CD14-positive monocyte (primary cell): ENCODE data around the gene SF3A2. TPM values are rescaled to one million over a fixed set of nuclear protein-coding genes. Genes with fewer than 3 reads are reported as not detected.

Experiments
- DNase-seq, 3 donors: peaks; one replicate each; pipeline ENCODE4 v3.0.0-alpha.2; 2011 to 2022
- H2AFZ ChIP-seq: 2 replicates; pipeline ENCODE4 v1.6.0; 2012; ENCODE audit warnings: mild to moderate bottlenecking, low read depth, low read length, inconsistent platforms; ENCODE audit not compliant: insufficient read depth, poor library complexity, severe bottlenecking
- H3K27ac ChIP-seq, 2 donors: 1 replicate in 1 of 2; 2 replicates in 1 of 2; pipeline ENCODE4 v1.5.1; 2012 to 2013; ENCODE audit warnings: low read length in 2 of 2, control low read depth in 1 of 2, inconsistent platforms in 1 of 2, low read depth in 1 of 2, mild to moderate bottlenecking in 1 of 2
- H3K27me3 ChIP-seq, 2 donors: one replicate each; pipeline versions ENCODE4 v1.6.0 to v1.6.1; 2011 to 2013; ENCODE audit warnings: low read length in 2 of 2; ENCODE audit not compliant: control insufficient read depth in 2 of 2, insufficient read depth in 2 of 2
- H3K36me3 ChIP-seq, 2 donors: replicated peaks in 1 of 2; 1 replicate in 1 of 2; 2 replicates in 1 of 2; pipeline versions ENCODE4 v1.5.1 to v1.6.1; 2012 to 2013; ENCODE audit warnings: low read length in 2 of 2, control low read depth in 1 of 2, inconsistent platforms in 1 of 2, mild to moderate bottlenecking in 1 of 2; ENCODE audit not compliant: insufficient read depth in 2 of 2, control insufficient read depth in 1 of 2
- H3K4me1 ChIP-seq, 2 donors: 1 replicate in 1 of 2; 2 replicates in 1 of 2; pipeline versions ENCODE4 v1.5.1 to v1.6.1; 2012 to 2013; ENCODE audit warnings: low read length in 2 of 2, control low read depth in 1 of 2, inconsistent platforms in 1 of 2, mild to moderate bottlenecking in 1 of 2, moderate library complexity in 1 of 2; ENCODE audit not compliant: insufficient read depth in 2 of 2, control insufficient read depth in 1 of 2
- H3K4me2 ChIP-seq: replicated peaks from 2 replicates; pipeline ENCODE3; 2012; ENCODE audit warnings: low read length, moderate library complexity, mild to moderate bottlenecking; ENCODE audit not compliant: poor library complexity, severe bottlenecking; ENCODE audit errors: extremely low read depth
- H3K4me3 ChIP-seq, 3 experiments: fragments of 200-600 bp in 1 of 3; sonication (generic) in 1 of 3; replicated peaks in 1 of 3; 1 replicate in 2 of 3; 2 replicates in 1 of 3; pipeline ENCODE4 v1.5.1; 2011 to 2013; ENCODE audit warnings: low read length in 3 of 3, mild to moderate bottlenecking in 3 of 3, control low read depth in 2 of 3, low read depth in 2 of 3, inconsistent platforms in 1 of 3, moderate library complexity in 1 of 3
- H3K79me2 ChIP-seq: 2 replicates; pipeline ENCODE4 v1.6.0; 2012; ENCODE audit warnings: mild to moderate bottlenecking, control low read depth, inconsistent platforms, low read length, moderate library complexity; ENCODE audit not compliant: insufficient read depth
- H3K9ac ChIP-seq: 2 replicates; pipeline ENCODE4 v1.6.0; 2017; ENCODE audit warnings: low read length, mild to moderate bottlenecking; ENCODE audit not compliant: insufficient read depth, poor library complexity, severe bottlenecking
- H3K9me3 ChIP-seq, 2 donors: replicated peaks in 1 of 2; 1 replicate in 1 of 2; 2 replicates in 1 of 2; pipeline versions ENCODE4 v1.5.1 to v1.6.1; 2012 to 2013; ENCODE audit warnings: low read length in 2 of 2, control low read depth in 1 of 2; ENCODE audit not compliant: control insufficient read depth in 1 of 2, insufficient read depth in 1 of 2
- H4K20me1 ChIP-seq: 2 replicates; pipeline ENCODE4 v1.6.0; 2012; ENCODE audit warnings: mild to moderate bottlenecking, low read length, control low read depth, moderate library complexity; ENCODE audit not compliant: insufficient read depth
- H3K27ac Mint-ChIP-seq, 7 donors: one replicate each; pipeline ENCODE4 v1.8.0; 2020; ENCODE audit warnings: mild to moderate bottlenecking in 7 of 7, mixed read lengths in 7 of 7, moderate library complexity in 6 of 7, inconsistent platforms in 2 of 7
- H3K27me3 Mint-ChIP-seq, 3 donors: one replicate each; pipeline ENCODE4 v1.8.0; 2021 to 2022; ENCODE audit warnings: low read depth in 3 of 3, mild to moderate bottlenecking in 3 of 3, mixed read lengths in 3 of 3, moderate library complexity in 3 of 3, inconsistent platforms in 1 of 3
- H3K36me3 Mint-ChIP-seq, 2 donors: one replicate each; pipeline ENCODE4 v1.8.0; 2020; ENCODE audit warnings: mixed read lengths in 2 of 2, inconsistent platforms in 1 of 2, mild to moderate bottlenecking in 1 of 2
- H3K4me1 Mint-ChIP-seq: one replicate; pipeline ENCODE4 v1.8.0; 2020; ENCODE audit warnings: mild to moderate bottlenecking, mixed read lengths
- H3K4me3 Mint-ChIP-seq, 2 donors: one replicate each; pipeline ENCODE4 v1.8.0; 2020; ENCODE audit warnings: mild to moderate bottlenecking in 2 of 2, mixed read lengths in 2 of 2, moderate library complexity in 1 of 2
- H3K9me3 Mint-ChIP-seq, 7 donors: one replicate each; pipeline ENCODE4 v1.8.0; 2020 to 2022; ENCODE audit warnings: mixed read lengths in 7 of 7, mild to moderate bottlenecking in 6 of 7, moderate library complexity in 6 of 7, inconsistent platforms in 2 of 7
- CTCF ChIP-seq: fragments of 200-600 bp; IDR thresholded peaks from one replicate; pipeline ENCODE4 v1.8.0; 2022; ENCODE audit warnings: antibody characterized with exemption, mild to moderate bottlenecking
- WGBS: methylation state at CpG from one replicate; pipeline ENCODE4 v1.1.5; 2013; ENCODE audit warnings: missing lambda C conversion rate; ENCODE audit not compliant: insufficient coverage; 5-methylcytosine and 5-hydroxymethylcytosine counted together
- intact Hi-C, 2 donors: fragments of 100-400 bp; cut with micrococcal nuclease; formaldehyde crosslinking; loops; one replicate each; pipeline versions ENCODE4 v1.15.0 to v1.15.1; 2023
- polyA plus RNA-seq, 3 donors: library from polyadenylated mRNA; depleted of rRNA in 1 of 3; unstranded in 2 of 3; stranded (reverse) in 1 of 3; fragments of 300-500 nt in 2 of 3; fragments of >200 nt in 1 of 3; fragmentation: Illumina TruSeq in 2 of 3; gene quantifications; 1 replicate in 2 of 3; 2 replicates in 1 of 3; pipeline ENCODE4 v1.2.3, GENCODE V29; 2012 to 2021

SF3A2 gene
- polyA plus RNA-seq, 3 donors: 8.0 to 70.8 (median 11.6) TPM

DNA sequence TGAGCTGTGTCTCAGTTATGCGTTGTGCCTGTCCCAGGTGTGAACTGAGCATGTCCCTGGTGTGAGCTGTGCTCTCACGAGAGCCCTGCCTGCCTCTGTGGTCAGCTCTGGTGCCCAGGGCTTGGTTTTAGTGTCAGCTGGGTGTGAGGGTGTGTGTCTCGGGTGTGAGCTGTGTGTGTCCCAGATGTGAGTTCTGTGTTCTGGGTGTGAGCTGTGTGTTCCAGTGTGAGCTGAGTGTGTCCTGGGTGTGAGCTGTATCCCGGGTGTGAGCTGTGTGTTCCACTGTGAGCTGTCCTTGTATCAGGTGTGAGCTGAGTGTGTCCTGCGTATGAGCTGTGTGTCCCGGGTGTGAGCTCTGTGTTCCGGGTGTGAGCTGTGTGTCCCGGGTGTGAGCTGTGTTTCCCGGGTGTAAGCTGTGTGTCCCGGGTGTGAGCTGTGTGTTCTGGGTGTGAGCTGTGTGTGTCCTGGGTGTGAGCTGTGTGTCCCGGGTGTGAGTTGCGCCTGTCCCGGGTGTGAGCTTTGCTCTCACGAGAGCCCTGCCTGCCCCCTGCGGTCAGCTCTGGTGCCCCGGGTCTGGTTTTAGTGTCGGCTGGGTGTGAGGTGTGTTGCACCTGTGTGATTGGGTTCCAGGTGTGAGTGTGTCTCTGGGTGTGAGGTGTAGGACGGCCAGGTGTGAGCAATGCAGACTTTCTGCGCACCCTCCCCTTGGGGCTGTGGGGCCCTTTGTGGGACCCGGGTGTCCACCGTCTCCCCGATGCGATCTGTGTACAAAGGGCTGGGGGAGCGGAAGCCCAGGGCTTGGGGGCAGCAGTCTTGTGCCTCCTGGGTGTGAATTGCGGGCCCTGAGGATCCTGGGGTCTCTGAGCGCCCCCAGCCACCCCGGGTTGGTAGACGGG lies 52.4 kb downstream of the SF3A2 start:
- Histone ChIP-seq H3K9me3 (no peaks in the 10 kb centered on the region), H3K27ac (peak overlapping the region; percentile 79 to 96), H3K4me1 (peaks cover 50 to 80% of the 10 kb centered on the region in 2 donors), H3K79me2 (peaks cover 41% of the 10 kb centered on the region), H3K36me3 (peaks cover 9 to 20% of the 10 kb centered on the region in 2 donors), H3K9ac (peak overlapping the region; percentile 92), H2AFZ (no peak overlapping the region), H3K27me3 (no peaks in the 10 kb centered on the region), H4K20me1 (peaks cover 37% of the 10 kb centered on the region), H3K4me2 (peak overlapping the region; percentile 85), H3K4me3 (peak overlapping the region; percentile 4 to 82 (median 65))
- Mint-ChIP-seq H3K4me3 (peak overlapping the region; percentile 82 to 91), H3K4me1 (peaks cover 65% of the 10 kb centered on the region), H3K27ac (peak overlapping the region; percentile 87 to 97 (median 96)), H3K27me3 (peaks cover 4 to 17% (median 13%) of the 10 kb centered on the region in 3 donors), H3K9me3 (peaks cover 0 to 3% (median 0%) of the 10 kb centered on the region in 7 donors), H3K36me3 (peaks cover 18 to 31% of the 10 kb centered on the region in 2 donors)
- 31% methylated on average over 22 of the region's 28 CpGs for WGBS
- no peak for TF ChIP-seq CTCF
- intact Hi-C loops: loop anchor here in 1 of 2 donors (10.0 kb wide), 1 partner anchor 106 kb away; no protein-coding TSS in a partner anchor
- DNase-seq: peak in 2 of 3 donors; percentile 14 to 26

DNA sequence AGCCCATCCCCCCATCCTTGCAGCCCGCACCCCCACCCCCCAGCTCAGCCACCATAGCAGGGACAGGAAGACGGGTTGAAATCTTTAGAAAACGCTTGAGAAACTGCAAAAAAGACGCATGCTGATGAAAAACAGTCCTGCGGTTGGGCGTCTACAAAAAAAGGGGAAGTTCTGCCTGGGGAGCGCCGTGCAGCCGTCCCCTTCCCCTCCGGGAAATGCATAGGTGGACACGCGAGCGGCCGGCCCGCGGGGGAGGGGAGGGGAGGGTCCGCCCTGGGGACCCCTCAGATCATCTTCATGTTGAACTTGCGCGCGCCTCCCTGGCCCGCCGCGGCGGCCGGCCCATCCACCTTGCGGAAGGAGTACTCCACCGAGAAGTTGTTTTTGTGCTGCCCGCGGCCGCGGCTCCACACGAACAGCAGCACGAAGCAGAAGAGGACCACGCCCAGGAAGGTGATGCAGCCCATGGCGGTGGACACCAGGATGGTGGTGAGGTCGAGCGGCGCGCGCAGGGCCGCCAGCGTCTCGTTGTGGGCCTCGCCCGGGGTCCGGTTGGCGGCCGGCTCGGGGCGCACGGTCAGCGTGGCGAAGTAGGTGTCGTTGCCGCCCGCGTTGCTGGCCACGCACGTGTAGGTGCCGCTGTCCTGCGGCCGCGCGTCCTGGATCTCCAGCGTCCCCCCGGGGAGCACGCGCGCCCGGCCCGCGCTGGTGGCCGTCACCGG lies 53.3 kb downstream of the SF3A2 start:
- Histone ChIP-seq H3K36me3 (peaks cover 9 to 24% of the 10 kb centered on the region in 2 donors), H3K27me3 (no peaks in the 10 kb centered on the region), H3K27ac (peak overlapping the region; percentile 79 to 96), H3K9ac (peak overlapping the region; percentile 92), H3K4me1 (peaks cover 52 to 86% of the 10 kb centered on the region in 2 donors), H3K4me3 (peak overlapping the region; percentile 38 to 82 (median 65)), H3K4me2 (peak overlapping the region; percentile 85), H3K79me2 (peaks cover 43% of the 10 kb centered on the region), H3K9me3 (no peaks in the 10 kb centered on the region), H2AFZ (peak overlapping the region; percentile 59), H4K20me1 (peaks cover 45% of the 10 kb centered on the region)
- Mint-ChIP-seq H3K27me3 (peaks cover 4 to 17% (median 13%) of the 10 kb centered on the region in 3 donors), H3K27ac (peak overlapping the region; percentile 87 to 97 (median 96)), H3K4me3 (peak overlapping the region; percentile 82 to 91), H3K4me1 (peaks cover 70% of the 10 kb centered on the region), H3K9me3 (peaks cover 0 to 3% (median 0%) of the 10 kb centered on the region in 7 donors), H3K36me3 (peaks cover 19 to 37% of the 10 kb centered on the region in 2 donors)
- TF ChIP-seq CTCF: no peak
- WGBS: under 1% methylated on average over 65 of the region's 74 CpGs
- DNase-seq: peak; percentile 89 to 92 (median 89)
- intact Hi-C loops: loop anchor here in 1 of 2 donors (10.0 kb wide), 1 partner anchor 105 kb away; no protein-coding TSS in a partner anchor
